HAP-1 (cell line): ENCODE measurements around the gene RFPL2.
"Not testable (repeated sequence)": the region's sequence is repeated elsewhere in the genome, so short reads cannot be mapped to it uniquely, and the experiment has no call there.

Experiments
- DNase-seq, 2 experiments: peaks; one replicate each; pipeline ENCODE4 v3.0.0-alpha.2; 2016 to 2020; ENCODE audit warnings: low spot score in 2 of 2
- H3K27me3 ChIP-seq: fragments of 250-450 bp; sonication (Bioruptor Pico); 2 replicates; pipeline ENCODE4 v1.5.1; 2020; ENCODE audit warnings: low read depth, mild to moderate bottlenecking, moderate library complexity
- H3K36me3 ChIP-seq: fragments of 250-450 bp; sonication (Bioruptor Pico); replicated peaks from 2 replicates; pipeline ENCODE4 v1.5.1; 2020; ENCODE audit warnings: mild to moderate bottlenecking
- H3K4me1 ChIP-seq: fragments of 250-450 bp; sonication (Bioruptor Pico); 2 replicates; pipeline ENCODE4 v1.5.1; 2020; ENCODE audit warnings: mild to moderate bottlenecking
- H3K4me3 ChIP-seq: fragments of 250-450 bp; sonication (Bioruptor Pico); 2 replicates; pipeline ENCODE4 v1.5.1; 2020; ENCODE audit warnings: mild to moderate bottlenecking, moderate library complexity
- H3K9me3 ChIP-seq: fragments of 250-450 bp; sonication (Bioruptor Pico); 2 replicates; pipeline ENCODE4 v1.5.1; 2020; ENCODE audit warnings: mild to moderate bottlenecking, moderate library complexity
- in situ Hi-C: fragments of 300-500 bp; cut with MboI; formaldehyde crosslinking; loops from 3 replicates; pipeline ENCODE4 v1.14.3; 2020; ENCODE audit warnings: low sequenced_read_pairs, inconsistent platforms, mixed read lengths

Gene RFPL2

DNA sequence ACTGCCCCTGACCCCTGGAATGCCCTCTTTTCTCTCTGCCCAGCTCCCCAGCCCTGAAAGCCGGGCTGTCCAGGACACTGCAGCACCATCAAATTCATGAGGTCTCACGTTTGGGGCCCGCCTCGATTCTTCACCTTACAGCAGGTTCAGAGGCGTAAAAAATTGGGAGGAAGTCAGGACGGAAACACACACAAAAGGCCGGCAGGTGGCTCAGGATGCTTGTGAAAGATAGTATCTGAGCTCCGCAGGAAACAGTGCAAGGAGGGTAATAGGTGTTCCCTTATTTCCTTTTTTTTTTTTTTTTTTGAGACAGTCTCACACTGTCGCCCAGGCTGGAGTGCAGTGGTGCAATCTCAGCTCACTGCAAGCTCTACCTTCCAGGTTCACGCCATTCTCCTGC lies 4.1 kb downstream of the RFPL2 start:
- in situ Hi-C loops: no loop called here
- Histone ChIP-seq H3K9me3 (no peaks in the 10 kb centered on the region), H3K27me3 (peaks cover 4% of the 10 kb centered on the region; the same call in 1 of the 2 replicates), H3K4me1 (no peaks in the 10 kb centered on the region), H3K4me3 (no peak overlapping the region), H3K36me3 (no peaks in the 10 kb centered on the region)
- no peak for DNase-seq

DNA sequence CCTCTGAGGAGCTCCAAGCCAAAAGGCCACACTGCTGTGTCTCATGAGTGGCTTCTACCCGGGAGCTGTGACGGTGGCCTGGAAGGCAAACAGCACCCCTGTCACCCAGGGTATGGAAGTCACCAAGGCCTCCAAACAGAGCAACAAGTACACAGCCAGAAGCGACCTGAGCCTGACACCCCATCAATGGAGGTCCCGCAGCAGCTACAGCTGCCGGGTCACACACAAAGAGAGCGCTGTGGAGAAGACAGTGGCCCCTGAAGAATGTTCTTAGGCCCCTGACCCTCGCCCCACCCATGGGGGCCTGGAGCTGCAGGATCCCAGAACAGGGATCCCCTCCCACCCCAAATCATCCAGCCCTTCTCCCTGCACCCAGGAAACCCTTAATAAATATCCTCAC lies 4.9 kb downstream of the RFPL2 start:
- no peak for DNase-seq
- peaks cover 5% of the 10 kb centered on the region for H3K27me3 ChIP-seq
- in situ Hi-C loops: no loop called here
- no peaks in the 10 kb centered on the region for H3K36me3 ChIP-seq
- H3K9me3 ChIP-seq: no peaks in the 10 kb centered on the region
- H3K4me1 ChIP-seq: no peaks in the 10 kb centered on the region
- no peak overlapping the region for H3K4me3 ChIP-seq

DNA sequence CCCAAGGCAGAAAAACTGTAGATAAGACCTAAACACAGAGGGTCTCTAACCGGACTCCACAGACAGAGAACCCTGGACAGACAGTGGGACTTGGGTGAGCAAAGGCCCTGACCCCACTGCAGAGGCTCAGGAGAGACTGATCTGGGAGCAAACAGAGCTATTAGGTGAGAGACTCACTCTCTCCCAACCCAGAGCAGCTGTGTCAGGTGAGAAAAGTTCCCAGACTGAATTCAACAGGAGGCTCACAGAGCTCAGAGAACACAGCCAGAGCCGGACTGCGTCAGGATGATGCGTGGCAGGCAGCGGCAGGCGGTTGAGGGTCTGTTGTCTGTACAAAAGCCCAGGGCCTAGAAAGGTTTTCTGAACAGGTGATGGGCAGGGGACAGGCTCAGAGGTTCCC lies 5.5 kb downstream of the RFPL2 start:
- Histone ChIP-seq H3K4me3 (no peak overlapping the region), H3K9me3 (no peaks in the 10 kb centered on the region), H3K27me3 (peaks cover 11% of the 10 kb centered on the region), H3K4me1 (no peaks in the 10 kb centered on the region), H3K36me3 (no peaks in the 10 kb centered on the region)
- in situ Hi-C loops: no loop called here
- no peak for DNase-seq

DNA sequence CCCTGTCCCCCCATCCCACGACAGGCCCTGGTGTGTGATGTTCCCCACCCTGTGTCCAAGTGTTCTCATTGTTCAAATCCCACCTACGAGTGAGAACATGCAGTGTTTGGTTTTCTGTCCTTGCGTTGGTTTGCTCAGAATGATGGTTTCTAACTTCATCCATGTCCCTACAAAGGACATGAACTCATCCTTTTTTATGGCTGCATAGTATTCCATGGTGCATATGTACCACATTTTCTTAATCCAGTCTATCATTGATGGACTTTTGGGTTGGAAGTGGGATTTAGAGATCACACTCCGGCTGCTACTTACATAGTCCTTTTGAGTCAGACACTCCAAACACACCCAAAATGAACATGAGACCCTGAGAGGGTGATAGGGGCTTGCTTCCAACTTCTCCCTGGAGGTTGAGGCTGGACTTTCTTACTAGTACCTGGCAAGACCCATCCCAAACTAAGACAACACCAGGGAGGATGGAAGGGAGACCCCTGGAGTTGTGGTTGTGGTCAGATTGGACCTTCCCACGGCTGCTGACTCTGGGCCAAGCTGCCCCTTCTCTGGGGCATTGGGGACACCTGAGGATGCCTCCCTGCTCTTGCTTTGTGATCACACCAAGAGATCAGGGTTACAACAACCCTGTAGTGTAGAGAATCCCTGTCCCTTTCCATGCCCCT lies 7.2 kb downstream of the RFPL2 start:
- H3K4me1 ChIP-seq, H3K36me3 ChIP-seq, H3K4me3 ChIP-seq, in situ Hi-C loops, H3K9me3 ChIP-seq, DNase-seq: not testable (repeated sequence)
- peaks cover 11% of the 10 kb centered on the region for H3K27me3 ChIP-seq

DNA sequence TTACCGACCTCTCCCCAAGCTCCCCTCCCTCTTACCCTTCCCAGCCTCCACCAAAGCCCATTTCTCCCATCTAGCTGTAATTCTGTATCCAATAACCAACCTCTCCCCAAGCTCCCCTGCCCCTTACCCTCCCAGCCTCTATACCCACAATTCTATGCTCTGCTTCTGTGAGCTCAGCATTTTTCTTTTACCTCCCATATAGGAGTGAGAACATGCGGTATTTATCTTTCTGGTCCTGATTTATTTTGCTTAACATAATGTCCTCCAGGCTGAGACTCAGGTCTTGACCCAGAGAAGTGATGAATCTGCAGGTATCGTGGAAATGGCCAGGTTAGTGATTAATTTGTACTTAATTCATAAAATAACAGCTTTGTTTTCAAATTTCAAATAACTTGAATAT lies 9.0 kb downstream of the RFPL2 start:
- H3K4me3 ChIP-seq, H3K27me3 ChIP-seq, H3K4me1 ChIP-seq, in situ Hi-C loops, DNase-seq, H3K36me3 ChIP-seq, H3K9me3 ChIP-seq: not testable (repeated sequence)

DNA sequence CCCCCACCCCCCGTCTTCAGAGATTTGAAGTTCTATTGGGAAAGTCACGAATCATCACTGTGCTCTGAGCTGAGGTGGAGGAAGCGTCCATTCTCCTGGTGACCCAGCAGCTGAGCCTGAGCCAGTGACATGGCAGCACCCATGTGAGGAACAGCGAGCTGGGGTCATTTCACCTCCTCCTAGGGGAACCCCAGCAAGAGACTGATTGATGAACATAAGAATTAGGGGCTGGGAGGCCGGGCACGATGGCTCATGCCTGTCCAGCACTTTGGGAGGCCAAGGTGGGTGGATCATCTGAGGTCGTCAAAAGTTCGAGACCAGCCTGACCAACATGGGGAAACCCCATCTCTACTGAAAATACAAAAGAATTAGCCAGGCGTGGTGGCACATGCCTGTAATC lies 11.5 kb downstream of the RFPL2 start:
- H3K27me3 ChIP-seq, DNase-seq, H3K4me1 ChIP-seq, H3K4me3 ChIP-seq, H3K9me3 ChIP-seq, in situ Hi-C loops, H3K36me3 ChIP-seq: not testable (repeated sequence)

DNA sequence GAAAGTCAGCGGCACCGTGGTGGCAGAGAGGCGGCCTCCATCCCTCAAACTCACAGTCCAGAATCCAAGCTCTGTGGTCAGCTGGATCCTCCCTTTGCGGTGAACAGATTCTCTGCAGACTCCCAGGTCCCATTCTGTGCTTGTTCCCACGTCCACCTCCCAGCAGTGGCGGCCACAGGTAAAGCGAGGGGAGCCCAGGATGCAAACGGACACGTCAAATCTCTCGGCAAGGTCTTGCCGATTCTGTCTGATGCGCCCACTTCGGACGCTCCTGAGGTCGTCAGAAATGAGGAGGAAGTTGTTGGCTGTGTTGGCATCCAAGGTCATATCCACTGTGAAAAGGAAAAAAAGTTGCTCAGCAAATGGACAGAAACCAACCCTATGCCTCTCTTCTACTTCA lies 13.9 kb downstream of the RFPL2 start:
- H3K27me3 ChIP-seq, H3K4me1 ChIP-seq, H3K4me3 ChIP-seq, in situ Hi-C loops, DNase-seq, H3K9me3 ChIP-seq, H3K36me3 ChIP-seq: not testable (repeated sequence)

DNA sequence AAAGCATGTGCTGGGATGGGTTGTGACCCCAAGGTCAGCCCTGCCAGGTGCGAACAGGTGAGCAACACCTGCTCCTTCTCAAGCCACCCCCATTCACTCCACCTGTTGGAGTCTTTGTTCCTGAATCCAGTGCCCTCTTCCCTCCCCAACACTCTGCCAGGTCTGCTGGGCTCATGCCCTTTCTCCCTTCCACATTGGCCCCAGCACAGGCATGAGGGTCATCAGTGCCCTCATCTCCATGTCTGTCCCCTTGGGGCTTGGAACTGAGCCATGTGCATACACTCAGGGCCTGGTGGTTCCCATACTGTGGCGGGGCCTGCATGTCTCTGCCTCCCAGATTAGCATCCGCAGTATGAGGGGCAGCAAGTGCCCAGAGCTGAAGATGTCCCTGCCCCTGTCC lies 19.1 kb downstream of the RFPL2 start:
- Histone ChIP-seq H3K4me1 (no peaks in the 10 kb centered on the region), H3K27me3 (peaks cover 2% of the 10 kb centered on the region), H3K4me3 (no peak overlapping the region), H3K36me3 (no peaks in the 10 kb centered on the region), H3K9me3 (no peaks in the 10 kb centered on the region)
- in situ Hi-C loops: no loop called here
- DNase-seq: no peak

DNA sequence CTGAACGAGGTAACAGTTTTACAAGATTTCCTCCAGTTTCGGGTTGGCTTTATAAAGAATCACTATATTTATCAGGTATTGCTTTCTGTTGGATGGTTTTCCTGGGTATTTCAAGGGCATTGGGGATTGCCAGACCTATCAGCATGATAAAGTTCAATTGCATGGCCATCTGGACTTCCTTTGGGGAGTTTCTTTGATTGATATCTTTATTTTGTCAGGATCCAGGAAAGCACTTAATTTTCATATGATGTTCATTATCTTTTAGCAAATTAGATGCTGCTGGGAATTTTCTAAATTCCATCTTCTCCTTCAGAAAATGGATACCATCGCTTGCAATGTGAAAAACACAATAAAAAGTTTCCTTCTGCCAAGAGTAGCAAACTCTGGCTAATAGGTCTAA lies 21.2 kb downstream of the RFPL2 start:
- Histone ChIP-seq H3K36me3 (no peaks in the 10 kb centered on the region), H3K4me1 (no peaks in the 10 kb centered on the region), H3K27me3 (peaks cover 8% of the 10 kb centered on the region), H3K4me3 (no peak overlapping the region), H3K9me3 (no peaks in the 10 kb centered on the region)
- no peak for DNase-seq
- in situ Hi-C loops: no loop called here

DNA sequence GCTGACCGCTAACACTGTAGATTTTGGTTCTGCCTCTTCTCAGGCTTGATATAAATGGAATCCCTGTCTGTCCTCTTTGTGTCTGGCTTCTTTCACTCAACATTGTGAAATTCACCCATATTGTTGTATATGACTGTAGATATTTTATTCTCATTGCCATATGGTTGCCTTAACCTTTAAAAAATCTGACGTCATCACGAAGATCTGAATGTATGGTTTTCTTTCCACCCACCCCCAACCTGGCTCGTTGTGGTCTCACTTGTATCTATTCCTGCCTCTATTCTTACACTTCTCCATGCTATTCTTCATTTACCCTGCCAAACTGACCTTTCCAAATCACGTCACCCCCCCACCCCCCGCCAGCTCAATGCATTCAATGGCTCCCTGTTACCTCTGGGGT lies 23.8 kb downstream of the RFPL2 start:
- no peaks in the 10 kb centered on the region for H3K9me3 ChIP-seq
- no peaks in the 10 kb centered on the region for H3K36me3 ChIP-seq
- peaks cover 11% of the 10 kb centered on the region for H3K27me3 ChIP-seq
- no peak for DNase-seq
- in situ Hi-C loops: no loop called here
- no peaks in the 10 kb centered on the region for H3K4me1 ChIP-seq
- H3K4me3 ChIP-seq: no peak overlapping the region

DNA sequence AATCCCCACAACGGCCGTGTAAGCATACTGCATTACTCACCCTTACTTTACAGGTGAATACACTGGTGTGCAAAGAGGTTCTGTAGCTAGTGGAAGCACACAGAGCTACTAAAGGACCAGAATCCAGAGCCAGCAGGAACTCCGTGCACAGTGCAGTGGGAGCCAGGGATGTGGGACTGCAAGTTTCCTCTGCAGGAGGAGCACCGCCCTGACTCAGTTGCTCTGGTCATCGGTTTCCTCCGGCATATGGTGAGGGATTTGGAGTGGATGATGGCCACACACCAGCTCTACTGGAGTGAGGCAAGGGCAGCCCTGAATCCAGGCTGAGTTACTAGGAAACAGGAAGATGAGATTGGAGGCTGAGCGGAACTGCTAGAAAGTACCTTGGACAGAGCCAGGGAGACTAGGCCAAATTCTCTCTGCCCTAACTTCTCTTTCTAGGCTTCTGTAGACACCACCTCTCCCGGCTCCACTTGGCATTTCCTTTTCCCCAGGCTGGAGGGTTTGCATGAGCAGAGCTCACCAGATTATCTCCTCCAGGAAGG lies 27.6 kb downstream of the RFPL2 start:
- no peak for DNase-seq
- Histone ChIP-seq H3K4me3 (no peak overlapping the region), H3K27me3 (peaks cover 23% of the 10 kb centered on the region), H3K9me3 (no peaks in the 10 kb centered on the region), H3K36me3 (no peaks in the 10 kb centered on the region), H3K4me1 (no peaks in the 10 kb centered on the region)
- in situ Hi-C loops: no loop called here

DNA sequence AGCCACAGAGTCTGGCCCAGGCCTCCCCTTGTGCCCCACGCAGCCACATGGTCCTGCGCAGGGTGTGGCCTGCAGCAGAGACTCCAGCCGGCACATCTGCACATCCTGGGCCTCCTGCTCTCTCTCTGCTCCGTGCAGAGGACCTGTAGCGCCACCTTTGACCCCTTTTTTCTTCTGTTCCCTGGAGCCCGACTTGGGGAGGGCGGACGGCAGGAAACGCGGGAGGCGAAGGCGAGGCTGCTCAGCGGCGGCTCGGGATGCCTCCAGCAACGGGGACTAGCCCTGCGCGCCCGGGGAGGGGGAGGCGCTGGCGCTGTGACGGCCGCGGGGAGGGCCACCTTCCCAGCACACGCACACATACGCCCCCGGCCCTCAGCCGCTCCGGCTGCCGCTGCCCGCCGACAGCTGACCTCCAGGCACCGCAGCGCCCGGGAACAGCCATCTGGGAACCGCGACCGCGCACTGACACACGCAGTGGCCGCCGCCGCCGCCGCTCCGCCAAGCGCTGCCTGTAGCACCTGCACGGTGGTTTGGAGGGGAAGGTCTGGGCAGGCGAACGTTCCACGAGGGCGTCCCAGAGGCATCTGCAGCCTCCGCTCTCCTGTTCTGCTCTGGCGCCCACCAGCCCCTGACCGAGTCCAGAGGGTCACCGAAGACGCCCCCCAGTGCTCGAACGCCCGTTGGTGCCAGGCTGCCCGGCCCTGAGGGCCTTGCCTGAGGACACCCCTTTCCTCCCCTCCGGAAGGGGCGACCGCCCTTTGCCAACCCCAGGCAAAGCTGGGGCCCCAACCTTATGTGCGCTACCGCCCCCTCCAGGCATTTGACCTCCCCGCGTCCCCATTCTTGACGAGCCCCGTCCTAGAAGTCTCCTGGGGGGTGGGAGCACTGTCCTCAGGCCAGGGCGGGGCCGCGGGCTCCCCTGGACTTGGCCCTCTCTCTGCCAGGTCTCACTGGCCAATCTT lies 28.9 kb downstream of the RFPL2 start:
- in situ Hi-C loops: no loop called here
- H3K4me1 ChIP-seq: no peaks in the 10 kb centered on the region
- no peaks in the 10 kb centered on the region for H3K9me3 ChIP-seq
- H3K36me3 ChIP-seq: no peaks in the 10 kb centered on the region
- no peak overlapping the region for H3K4me3 ChIP-seq
- no peak for DNase-seq
- peaks cover 22% of the 10 kb centered on the region for H3K27me3 ChIP-seq

DNA sequence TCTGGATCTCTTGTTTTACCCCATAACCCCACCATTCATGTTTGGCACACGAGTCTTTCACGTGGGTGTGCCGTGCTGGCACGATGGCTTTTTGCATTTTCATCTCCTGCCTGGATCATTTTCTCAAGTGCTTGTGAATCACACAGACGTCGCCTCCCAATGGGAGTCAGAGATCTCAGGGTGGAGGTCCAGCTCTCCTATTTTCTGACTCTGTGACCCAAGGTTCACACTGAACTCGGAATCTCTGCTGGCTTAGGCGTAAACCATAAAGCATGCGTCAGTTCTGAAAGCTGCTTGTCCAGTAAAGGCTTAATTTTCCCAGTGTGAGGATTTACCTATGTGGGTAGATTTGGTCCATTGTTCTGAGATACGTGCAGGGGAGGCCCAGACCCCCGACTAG lies 29.8 kb downstream of the RFPL2 start:
- peaks cover 20% of the 10 kb centered on the region for H3K27me3 ChIP-seq
- H3K4me3 ChIP-seq: no peak overlapping the region
- DNase-seq: no peak
- H3K36me3 ChIP-seq: no peaks in the 10 kb centered on the region
- no peaks in the 10 kb centered on the region for H3K9me3 ChIP-seq
- in situ Hi-C loops: no loop called here
- H3K4me1 ChIP-seq: no peaks in the 10 kb centered on the region

DNA sequence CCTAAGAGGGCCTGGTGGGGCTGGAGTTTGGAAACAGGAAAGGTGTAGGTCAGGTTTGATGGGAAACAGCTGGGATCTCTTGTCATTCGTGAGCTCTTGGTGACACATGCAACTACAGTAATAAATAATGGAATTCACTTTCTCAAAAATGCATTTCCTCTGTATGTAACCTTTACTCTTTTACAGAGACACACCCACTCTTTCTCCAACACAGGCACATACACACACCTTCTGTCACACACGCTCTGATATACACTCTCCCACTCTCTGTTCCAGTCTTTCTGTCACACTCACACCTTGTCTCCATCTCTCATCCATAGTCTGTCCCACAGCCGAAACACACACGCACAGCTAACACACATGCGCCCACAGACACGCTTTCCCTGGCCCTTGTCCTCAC lies 39.2 kb downstream of the RFPL2 start:
- H3K9me3 ChIP-seq: no peaks in the 10 kb centered on the region
- in situ Hi-C loops: no loop called here
- no peak overlapping the region for H3K4me3 ChIP-seq
- no peaks in the 10 kb centered on the region for H3K36me3 ChIP-seq
- no peak for DNase-seq
- no peaks in the 10 kb centered on the region for H3K4me1 ChIP-seq
- H3K27me3 ChIP-seq: peaks cover 9% of the 10 kb centered on the region
